HepG2 (cell line): Measurements from ENCODE around the gene ABL2. TPM values are rescaled to one million over a fixed set of nuclear protein-coding genes. Genes with fewer than 3 reads are reported as not detected.
A peak's percentile ranks its signal among the peaks of the same experiment; 100 is the strongest.

Source experiments
- ARID2 ChIP-seq: sonication (generic); formaldehyde crosslinking; IDR thresholded peaks from 2 replicates; pipeline ENCODE4 v1.8.1; 2022; ENCODE audit warnings: mild to moderate bottlenecking, missing genetic modification reagents, borderline replicate concordance
- DMTF1 ChIP-seq: sonication (generic); formaldehyde crosslinking; IDR thresholded peaks from 2 replicates; pipeline ENCODE4 v1.4.0; 2020; ENCODE audit warnings: mild to moderate bottlenecking, missing genetic modification reagents
- ERF ChIP-seq: IDR thresholded peaks from 2 replicates; pipeline ENCODE4 v1.6.1; 2018; ENCODE audit warnings: missing biosample characterization, missing genetic modification reagents
- ESRRA ChIP-seq: sonication (generic); formaldehyde crosslinking; IDR thresholded peaks from 2 replicates; pipeline ENCODE4 v1.5.1; 2020; ENCODE audit warnings: mild to moderate bottlenecking, low read depth, missing genetic modification reagents
- FUBP1 ChIP-seq: sonication (generic); formaldehyde crosslinking; IDR thresholded peaks from 2 replicates; pipeline ENCODE4 v1.5.1; 2020; ENCODE audit warnings: missing genetic modification reagents, mild to moderate bottlenecking, borderline replicate concordance
- GPBP1L1 ChIP-seq: sonication (generic); formaldehyde crosslinking; IDR thresholded peaks from 2 replicates; pipeline ENCODE4 v1.5.0; 2020; ENCODE audit warnings: mild to moderate bottlenecking, missing genetic modification reagents
- GPN1 ChIP-seq: sonication (generic); formaldehyde crosslinking; IDR thresholded peaks from 2 replicates; pipeline ENCODE4 v1.5.1; 2020; ENCODE audit warnings: missing genetic modification reagents, borderline replicate concordance
- HIVEP1 ChIP-seq: sonication (generic); formaldehyde crosslinking; IDR thresholded peaks from 2 replicates; pipeline ENCODE4 v1.4.0; 2020; ENCODE audit warnings: mild to moderate bottlenecking, missing genetic modification reagents
- JUNB ChIP-seq: sonication (generic); formaldehyde crosslinking; IDR thresholded peaks from 2 replicates; pipeline ENCODE4 v1.8.0; 2022; ENCODE audit warnings: missing genetic modification reagents, mild to moderate bottlenecking, borderline replicate concordance
- KAT7 ChIP-seq: IDR thresholded peaks from 2 replicates; pipeline ENCODE4 v1.6.1; 2018; ENCODE audit warnings: borderline replicate concordance, missing compliant biosample characterization
- KDM6A ChIP-seq: IDR thresholded peaks from 2 replicates; pipeline ENCODE4 v1.6.1; 2016; ENCODE audit warnings: low read depth
- KMT2A ChIP-seq: sonication (generic); formaldehyde crosslinking; IDR thresholded peaks from 2 replicates; pipeline ENCODE4 v1.4.0; 2020; ENCODE audit warnings: missing genetic modification reagents
- MTA1 ChIP-seq: sonication (generic); formaldehyde crosslinking; IDR thresholded peaks from 2 replicates; pipeline ENCODE4 v1.4.0; 2020; ENCODE audit warnings: missing genetic modification reagents, mild to moderate bottlenecking, borderline replicate concordance
- MXD3 ChIP-seq: IDR thresholded peaks from 2 replicates; pipeline ENCODE4 v1.6.1; 2016; ENCODE audit warnings: mild to moderate bottlenecking, missing biosample characterization, missing genetic modification reagents
- RAD21 ChIP-seq: fragments of 450-650 bp; formaldehyde crosslinking; IDR thresholded peaks from 2 replicates; pipeline ENCODE4 v1.5.0; 2020; ENCODE audit warnings: mild to moderate bottlenecking
- RBFOX2 ChIP-seq: fragments of 200-400 bp; formaldehyde crosslinking; IDR thresholded peaks from 2 replicates; pipeline ENCODE4 v1.6.1; 2017; ENCODE audit warnings: low read depth, mild to moderate bottlenecking, low read length
- SALL2 ChIP-seq: sonication (generic); formaldehyde crosslinking; IDR thresholded peaks from 2 replicates; pipeline ENCODE4 v1.8.1; 2023; ENCODE audit warnings: mild to moderate bottlenecking, missing genetic modification reagents, inconsistent platforms
- ZBTB42 ChIP-seq: sonication (generic); formaldehyde crosslinking; IDR thresholded peaks from 2 replicates; pipeline ENCODE4 v1.5.0; 2020; ENCODE audit warnings: mild to moderate bottlenecking, missing genetic modification reagents
- ZEB1 ChIP-seq: IDR thresholded peaks from 2 replicates; pipeline ENCODE4 v1.6.1; 2012; ENCODE audit warnings: mild to moderate bottlenecking, low read depth, inconsistent platforms; ENCODE audit not compliant: insufficient replicate concordance
- ZMAT3 ChIP-seq: sonication (generic); formaldehyde crosslinking; conservative IDR thresholded peaks from 2 replicates; pipeline ENCODE4 v1.7.0; 2021; ENCODE audit warnings: missing genetic modification reagents
- ZNF264 ChIP-seq: sonication (generic); formaldehyde crosslinking; IDR thresholded peaks from 2 replicates; pipeline ENCODE4 v1.4.0; 2020; ENCODE audit warnings: missing genetic modification reagents
- ZNF513 ChIP-seq: sonication (generic); formaldehyde crosslinking; conservative IDR thresholded peaks from 2 replicates; pipeline ENCODE4 v1.5.0; 2020; ENCODE audit warnings: missing genetic modification reagents
- ZNF605 ChIP-seq: sonication (generic); formaldehyde crosslinking; IDR thresholded peaks from 2 replicates; pipeline ENCODE4 v1.8.0; 2022; ENCODE audit warnings: mild to moderate bottlenecking, missing genetic modification reagents
- ZNF761 ChIP-seq: sonication (generic); formaldehyde crosslinking; conservative IDR thresholded peaks from 2 replicates; pipeline ENCODE4 v1.4.0; 2020; ENCODE audit warnings: mild to moderate bottlenecking, missing genetic modification reagents
- ZSCAN30 ChIP-seq: sonication (generic); formaldehyde crosslinking; IDR thresholded peaks from 2 replicates; pipeline ENCODE4 v1.5.0; 2020; ENCODE audit warnings: mild to moderate bottlenecking, missing genetic modification reagents
- polyA plus RNA-seq, 8 experiments: library from polyadenylated mRNA; depleted of rRNA in 3 of 8; stranded (reverse) in 7 of 8; unstranded in 1 of 8; fragments of >200 nt; fragmentation: Illumina TruSeq in 4 of 8; extraction: Trizol in 4 of 8; gene quantifications; 2 replicates each; pipeline versions ENCODE4 v1.2.1 to v1.2.3, GENCODE V29; 2011 to 2016; ENCODE audit warnings: low read depth in 4 of 8, missing spikeins in 1 of 8, mixed read lengths in 1 of 8; ENCODE audit not compliant: insufficient read depth in 1 of 8
- total RNA-seq, 5 experiments: library from RNA; depleted of rRNA; stranded (reverse); fragments of >200 nt; fragmentation: Illumina TruSeq; extraction: Trizol; gene quantifications; 2 replicates each; pipeline ENCODE4 v1.2.3, GENCODE V29; 2016; ENCODE audit warnings: low read depth in 1 of 5

ABL2 gene
- total and polyA plus RNA-seq, 2 of the 13 experiments (the other 11 are each of a cell fraction or from before 2014, with no cell fraction given), result 5.8 to 6.0 TPM

GRCh38 chr1:179091691-179092165, 137.7 kb downstream of the ABL2 start (continued):
- TF ChIP-seq FUBP1 (0 out of 2 replicates have a peak, but pooled peaks have one; percentile 50), ZNF605 (CRISPR knock-in tag) (no peak; the same call in 1 of the 2 replicates), GPN1 (no peak), DMTF1 (no peak), ZBTB42 (no peak), HIVEP1 (CRISPR knock-in tag) (peak; percentile 86), ESRRA (CRISPR knock-in tag) (no peak), RAD21 (CRISPR knock-in tag) (0 out of 2 replicates have a peak, but pooled peaks have one; percentile 26), ZMAT3 (CRISPR knock-in tag) (no peak), ZSCAN30 (CRISPR knock-in tag) (no peak), ZNF761 (CRISPR knock-in tag) (no peak), KAT7 (peak; percentile 83; the same call in 1 of the 2 replicates), RBFOX2 (no peak), MTA1 (CRISPR knock-in tag) (peak; percentile 86; the same call in 1 of the 2 replicates), ZEB1 (no peak), MXD3 (CRISPR knock-in tag) (0 out of 2 replicates have a peak, but pooled peaks have one; percentile 37), JUNB (no peak), ZNF513 (CRISPR knock-in tag) (no peak), GPBP1L1 (CRISPR knock-in tag) (no peak), SALL2 (CRISPR knock-in tag) (no peak; the same call in 1 of the 2 replicates), KMT2A (CRISPR knock-in tag) (no peak), ERF (CRISPR knock-in tag) (no peak; the same call in 1 of the 2 replicates), ARID2 (CRISPR knock-in tag) (no peak), KDM6A (no peak), ZNF264 (CRISPR knock-in tag) (no peak)
